ENCODE data around the gene IL6R. TPM values are rescaled to one million over a fixed set of nuclear protein-coding genes. Genes with fewer than 3 reads are reported as not detected.

The IL6R gene
- total RNA-seq, 4 donors from 2014 or later = 24.4 to 39.4 (median 27.8) TPM

- TF ChIP-seq, protein P1, sequence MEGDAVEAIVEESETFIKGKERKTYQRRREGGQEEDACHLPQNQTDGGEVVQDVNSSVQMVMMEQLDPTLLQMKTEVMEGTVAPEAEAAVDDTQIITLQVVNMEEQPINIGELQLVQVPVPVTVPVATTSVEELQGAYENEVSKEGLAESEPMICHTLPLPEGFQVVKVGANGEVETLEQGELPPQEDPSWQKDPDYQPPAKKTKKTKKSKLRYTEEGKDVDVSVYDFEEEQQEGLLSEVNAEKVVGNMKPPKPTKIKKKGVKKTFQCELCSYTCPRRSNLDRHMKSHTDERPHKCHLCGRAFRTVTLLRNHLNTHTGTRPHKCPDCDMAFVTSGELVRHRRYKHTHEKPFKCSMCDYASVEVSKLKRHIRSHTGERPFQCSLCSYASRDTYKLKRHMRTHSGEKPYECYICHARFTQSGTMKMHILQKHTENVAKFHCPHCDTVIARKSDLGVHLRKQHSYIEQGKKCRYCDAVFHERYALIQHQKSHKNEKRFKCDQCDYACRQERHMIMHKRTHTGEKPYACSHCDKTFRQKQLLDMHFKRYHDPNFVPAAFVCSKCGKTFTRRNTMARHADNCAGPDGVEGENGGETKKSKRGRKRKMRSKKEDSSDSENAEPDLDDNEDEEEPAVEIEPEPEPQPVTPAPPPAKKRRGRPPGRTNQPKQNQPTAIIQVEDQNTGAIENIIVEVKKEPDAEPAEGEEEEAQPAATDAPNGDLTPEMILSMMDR (IDR thresholded peaks at IDR 0.05; ENCODE audit: low read depth) = no peak
Observed at GRCh38 chr1:154465621-154466195, 60.6 kb downstream of the IL6R start.

- TF ChIP-seq, protein P1 (IDR thresholded peaks at IDR 0.05; ENCODE audit: low read depth) = no peak
Observed at GRCh38 chr1:154466206-154466605, 61.1 kb downstream of the IL6R start.

DNA sequence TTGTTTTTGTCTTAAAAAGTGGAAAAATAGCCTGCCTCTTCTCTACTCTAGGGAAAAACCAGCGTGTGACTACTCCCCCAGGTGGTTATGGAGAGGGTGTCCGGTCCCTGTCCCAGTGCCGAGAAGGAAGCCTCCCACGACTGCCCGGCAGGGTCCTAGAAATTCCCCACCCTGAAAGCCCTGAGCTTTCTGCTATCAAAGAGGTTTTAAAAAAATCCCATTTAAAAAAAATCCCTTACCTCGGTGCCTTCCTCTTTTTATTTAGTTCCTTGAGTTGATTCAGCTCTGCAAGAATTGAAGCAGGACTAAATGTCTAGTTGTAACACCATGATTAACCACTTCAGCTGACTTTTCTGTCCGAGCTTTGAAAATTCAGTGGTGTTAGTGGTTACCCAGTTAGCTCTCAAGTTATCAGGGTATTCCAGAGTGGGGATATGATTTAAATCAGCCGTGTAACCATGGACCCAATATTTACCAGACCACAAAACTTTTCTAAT is 61.8 kb downstream of the IL6R start:
- TF ChIP-seq, protein P1 (IDR thresholded peaks at IDR 0.05; ENCODE audit: low read depth) = no peak

GRCh38 chr1:154467434-154468102 is 62.4 kb downstream of the IL6R start:
- TF ChIP-seq, protein P1 (IDR thresholded peaks at IDR 0.05; ENCODE audit: low read depth) = no peak

DNA sequence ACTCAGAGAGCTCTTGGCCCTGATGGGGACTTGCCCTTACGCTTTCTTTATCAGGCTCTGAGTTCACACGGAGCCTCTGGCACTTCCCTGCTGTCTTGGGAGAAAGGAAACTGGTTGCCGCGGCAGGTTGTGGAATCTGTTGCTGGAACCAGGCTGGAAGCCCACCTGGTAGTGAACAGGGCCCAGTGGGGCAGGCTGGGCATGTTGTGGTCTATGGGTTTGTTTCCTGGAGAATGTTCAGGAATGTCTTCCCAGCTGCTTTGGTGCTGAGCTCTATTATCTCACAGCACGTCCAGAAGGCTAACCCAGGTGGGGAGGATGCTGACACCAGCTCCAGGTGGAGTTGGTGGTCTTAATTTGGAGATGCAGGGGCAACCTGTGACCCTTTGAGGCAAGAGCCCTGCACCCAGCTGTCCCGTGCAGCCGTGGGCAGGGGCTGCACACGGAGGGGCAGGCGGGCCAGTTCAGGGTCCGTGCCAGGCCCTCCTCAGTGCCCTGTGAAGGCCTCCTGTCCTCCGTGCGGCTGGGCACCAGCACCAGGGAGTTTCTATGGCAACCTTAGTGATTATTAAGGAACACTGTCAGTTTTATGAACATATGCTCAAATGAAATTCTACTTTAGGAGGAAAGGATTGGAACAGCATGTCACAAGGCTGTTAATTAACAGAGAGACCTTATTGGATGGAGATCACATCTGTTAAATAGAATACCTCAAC is 63.5 kb downstream of the IL6R start:
- TF ChIP-seq, protein P1 (IDR thresholded peaks at IDR 0.05; ENCODE audit: low read depth) = no peak

DNA sequence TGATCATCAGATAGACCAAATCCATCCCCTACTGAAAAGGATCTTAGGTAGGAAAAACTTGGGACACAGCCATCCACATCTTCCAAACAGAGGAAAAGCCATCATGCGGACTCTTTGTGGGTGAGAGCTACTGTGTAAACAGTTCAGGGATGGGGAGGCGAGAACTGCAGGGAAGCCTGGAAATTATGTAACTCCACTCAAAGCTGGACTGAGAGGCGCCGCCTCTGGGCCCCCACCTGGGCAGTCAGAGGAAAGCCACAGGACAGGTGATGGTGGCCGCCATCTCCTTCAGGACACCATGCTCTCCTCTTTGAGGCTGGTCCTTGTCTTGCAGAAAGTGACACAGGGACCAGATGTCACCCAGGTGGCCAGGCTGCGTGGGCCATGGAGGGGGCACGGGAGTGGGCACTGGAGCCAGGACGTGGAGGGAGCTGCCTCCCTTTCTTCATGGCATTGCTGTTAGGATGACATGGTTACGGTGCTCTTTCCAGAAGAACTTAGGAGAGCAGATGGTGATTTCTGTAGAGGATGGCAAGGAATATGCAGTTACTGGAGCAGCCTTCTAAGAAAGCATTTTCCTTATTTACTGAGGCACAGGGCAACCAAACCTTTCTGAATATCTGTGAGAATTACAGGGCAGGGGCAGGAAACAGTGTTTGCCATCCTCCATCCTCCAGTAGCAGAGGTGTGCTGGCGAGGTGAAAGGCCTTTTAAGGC is 64.9 kb downstream of the IL6R start:
- TF ChIP-seq, protein P1 (IDR thresholded peaks at IDR 0.05; ENCODE audit: low read depth) = no peak
